K562 (cell line): Measurements from ENCODE around the gene DIS3L. TPM values are rescaled to one million over a fixed set of nuclear protein-coding genes. Genes with fewer than 3 reads are reported as not detected.

Experiments
- ATAC-seq: fragments of 200-7000 bp; cut with Tn5 transposase; 3 replicates; pipeline ENCODE4 v1.9.1; 2020; ENCODE audit warnings: moderate library complexity
- BruUV-seq: library from RNA; stranded (reverse); fragments of 400-500 nt; replicated peaks from 2 replicates; lab custom pipeline; 2021; lab: Mats Ljungman, UMichigan
- CTCF ChIA-PET: fragments of 300-600 bp; formaldehyde crosslinking; extraction: SDS; loops from one replicate; lab custom pipeline; 2021; ENCODE audit warnings: low intra/inter-chr PET ratio; lab: Yijun Ruan, JAX
- POLR2A ChIA-PET: fragments of 300-600, 350-650 bp; sonication (Branson Sonifier 250); formaldehyde crosslinking; extraction: SDS; loops from one replicate; lab custom pipeline; 2021; ENCODE audit warnings: antibody characterized with exemption, inconsistent platforms; lab: Yijun Ruan, JAX
- DNase-seq, 4 experiments: peaks; one replicate each; pipeline versions ENCODE4 v3.0.0 to v3.0.0-alpha.2; 2011 to 2018; ENCODE audit warnings: low spot score in 3 of 4, mixed read lengths in 3 of 4; ENCODE audit errors: extremely low read depth in 1 of 4
- FAIRE-seq: peaks from 2 replicates; lab custom pipeline; 2011; peaks lifted over from hg19 to GRCh38; lab: Jason Lieb, UNC
- H2AFZ ChIP-seq: 2 replicates; pipeline ENCODE4 v1.6.0; 2011; ENCODE audit warnings: low read depth, low read length, control low read depth, inconsistent platforms
- H3K27ac ChIP-seq: fragments of 200-600 bp; 3 replicates; pipeline ENCODE4 v1.8.0; 2011; ENCODE audit warnings: low read depth, mild to moderate bottlenecking, control low read depth, inconsistent platforms, low read length, moderate library complexity, mixed read lengths; ENCODE audit errors: extremely low read depth
- H3K27me3 ChIP-seq, 2 experiments: fragments of 300-600 bp in 1 of 2; 2 replicates in 1 of 2; 3 replicates in 1 of 2; pipeline versions ENCODE4 v1.6.0 to v1.8.0; 2011; ENCODE audit warnings: inconsistent platforms in 2 of 2, low read length in 2 of 2, mild to moderate bottlenecking in 1 of 2, mixed read lengths in 1 of 2, moderate library complexity in 1 of 2; ENCODE audit not compliant: control insufficient read depth in 2 of 2, insufficient read depth in 2 of 2
- H3K36me3 ChIP-seq: fragments of 300-600 bp; 3 replicates; pipeline ENCODE4 v1.8.0; 2011; ENCODE audit warnings: mild to moderate bottlenecking, low read length, inconsistent platforms; ENCODE audit not compliant: control insufficient read depth, insufficient read depth
- H3K4me1 ChIP-seq, 2 experiments: fragments of 200-600 bp in 1 of 2; replicated peaks in 1 of 2; 2 replicates in 1 of 2; 3 replicates in 1 of 2; pipeline versions ENCODE4 v1.5.1 to v1.8.0; 2011; ENCODE audit warnings: inconsistent platforms in 2 of 2, low read length in 2 of 2, mild to moderate bottlenecking in 1 of 2, mixed read lengths in 1 of 2, moderate library complexity in 1 of 2; ENCODE audit not compliant: control insufficient read depth in 2 of 2, insufficient read depth in 2 of 2
- H3K4me2 ChIP-seq: 2 replicates; pipeline ENCODE4 v1.6.1; 2011; ENCODE audit warnings: low read length, control low read depth, inconsistent platforms, mixed read lengths; ENCODE audit not compliant: insufficient read depth
- H3K4me3 ChIP-seq: fragments of 200-600 bp; sonication (generic), shearing (Covaris generic); 2 replicates; pipeline ENCODE4 v1.5.1; 2016; ENCODE audit warnings: control low read depth, inconsistent platforms
- H3K79me2 ChIP-seq: fragments of 200-600 bp; 3 replicates; pipeline ENCODE4 v1.8.0; 2011; ENCODE audit warnings: low read length, inconsistent platforms; ENCODE audit not compliant: control insufficient read depth, insufficient read depth
- H3K9ac ChIP-seq, 2 experiments: 2 replicates each; pipeline versions ENCODE4 v1.6.0 to v1.6.1; 2011; ENCODE audit warnings: low read depth in 2 of 2, low read length in 2 of 2, control low read depth in 1 of 2, inconsistent platforms in 1 of 2, mild to moderate bottlenecking in 1 of 2, mixed read lengths in 1 of 2; ENCODE audit not compliant: insufficient read depth in 1 of 2
- H3K9me1 ChIP-seq: one replicate; pipeline ENCODE4 v1.6.0; 2011; ENCODE audit warnings: inconsistent platforms, mild to moderate bottlenecking, low read length, moderate library complexity; ENCODE audit not compliant: control insufficient read depth, insufficient read depth
- H3K9me3 ChIP-seq: replicated peaks from 2 replicates; pipeline ENCODE4 v1.5.1; 2011; ENCODE audit warnings: low read depth, low read length, inconsistent platforms; ENCODE audit not compliant: control insufficient read depth, insufficient read depth
- H4K20me1 ChIP-seq: replicated peaks from 2 replicates; pipeline ENCODE4 v1.6.1; 2011; ENCODE audit warnings: low read length, inconsistent platforms, mixed read lengths; ENCODE audit not compliant: control insufficient read depth, insufficient read depth
- CHD1 ChIP-seq: fragments of 200-600 bp; sonication (generic); IDR thresholded peaks from one replicate; pipeline ENCODE4 v1.6.1; 2012; ENCODE audit warnings: mild to moderate bottlenecking, moderate library complexity, low read length, inconsistent platforms
- CTCFL ChIP-seq: IDR thresholded peaks from 2 replicates; pipeline ENCODE4 v1.6.1; 2011; ENCODE audit warnings: borderline replicate concordance, low read depth, mild to moderate bottlenecking, moderate library complexity, low read length; ENCODE audit not compliant: insufficient read depth, poor library complexity, severe bottlenecking
- DACH1 ChIP-seq: fragments of 450-650 bp; IDR thresholded peaks from 2 replicates; pipeline ENCODE4 v1.6.1; 2018; ENCODE audit not compliant: partially characterized antibody
- E2F5 ChIP-seq: sonication (generic); formaldehyde crosslinking; IDR thresholded peaks from 2 replicates; pipeline ENCODE4 v1.8.0; 2022; ENCODE audit warnings: mild to moderate bottlenecking, missing genetic modification reagents
- MBD2 ChIP-seq: sonication (generic); IDR thresholded peaks from 2 replicates; pipeline ENCODE4 v1.6.1; 2016; ENCODE audit warnings: low read depth, borderline replicate concordance
- MECOM ChIP-seq: fragments of 250-450 bp; sonication (Bioruptor Pico); IDR thresholded peaks from 2 replicates; pipeline ENCODE4 v1.8.0; 2022; ENCODE audit warnings: inconsistent platforms
- NR2C1 ChIP-seq, 2 experiments: fragments of 450-650 bp; IDR thresholded peaks; 2 replicates each; pipeline ENCODE4 v1.6.1; 2017; ENCODE audit warnings: mild to moderate bottlenecking in 2 of 2, antibody characterized with exemption in 1 of 2, inconsistent platforms in 1 of 2, missing compliant biosample characterization in 1 of 2, missing genetic modification characterization in 1 of 2
- POLR3A ChIP-seq: IDR thresholded peaks from 2 replicates; pipeline ENCODE4 v1.6.1; 2011; ENCODE audit warnings: borderline replicate concordance, mild to moderate bottlenecking, moderate library complexity; ENCODE audit not compliant: insufficient read length, insufficient read depth; ENCODE audit errors: extremely low read depth
- XRCC4 ChIP-seq: IDR thresholded peaks from one replicate; pipeline ENCODE4 v1.6.1; 2011; ENCODE audit not compliant: insufficient read depth, insufficient read length; ENCODE audit errors: extremely low read depth
- ZFP30 ChIP-seq: fragments of 250-450 bp; sonication (Bioruptor Pico); IDR thresholded peaks from 2 replicates; pipeline ENCODE4 v1.8.0; 2022; ENCODE audit warnings: moderate library complexity, mild to moderate bottlenecking, inconsistent platforms, borderline replicate concordance
- ZNF316 ChIP-seq: fragments of 450-650 bp; IDR thresholded peaks from 2 replicates; pipeline ENCODE4 v1.6.1; 2016
- ZNF561 ChIP-seq: fragments of 450-650 bp; formaldehyde crosslinking; conservative IDR thresholded peaks from 2 replicates; pipeline ENCODE4 v1.4.0; 2020; ENCODE audit warnings: mild to moderate bottlenecking, moderate library complexity
- WGBS: fragments of 100-300 bp; shearing (Covaris generic); methylation state at CpG from one replicate; pipeline ENCODE4 v1.1.6; 2016; ENCODE audit warnings: low coverage, mixed read lengths; ENCODE audit not compliant: insufficient coverage; ENCODE audit errors: missing lambda C conversion rate; 5-methylcytosine and 5-hydroxymethylcytosine counted together
- in situ Hi-C: fragments of 300-500 bp; cut with MboI; formaldehyde crosslinking; loops from 4 replicates; pipeline ENCODE4 v1.15.0; 2018; ENCODE audit warnings: inconsistent platforms, mixed read lengths
- intact Hi-C: fragments of 100-400 bp; cut with micrococcal nuclease; formaldehyde crosslinking; loops from 2 replicates; pipeline ENCODE4 v1.14.2; 2022
- polyA plus RNA-seq, 8 experiments: library from polyadenylated mRNA; depleted of rRNA in 4 of 8; stranded (reverse) in 5 of 8; unstranded in 3 of 8; fragments of >200 nt; fragmentation: Nextera tagmentation in 2 of 8; fragmentation: Illumina TruSeq in 1 of 8; extraction: Ambion mirVana in 2 of 8; extraction: Trizol in 1 of 8; gene quantifications; 2 replicates each; pipeline versions ENCODE4 v1.2.1 to v1.2.3, GENCODE V29; 2011 to 2014; ENCODE audit warnings: inconsistent platforms in 1 of 8, missing spikeins in 1 of 8
- total RNA-seq, 7 experiments: library from RNA; depleted of rRNA in 6 of 7; stranded (reverse); fragments of >200 nt in 6 of 7; fragmentation: Illumina TruSeq in 2 of 7; extraction: Trizol in 2 of 7; gene quantifications; 2 replicates each; pipeline versions ENCODE4 v1.2.1 to v1.2.3, GENCODE V29; 2011 to 2021; ENCODE audit warnings: low replicate concordance in 1 of 7

DIS3L gene
- total and polyA plus RNA-seq, 9 of the 15 experiments (the other 6 are each of a cell fraction or from before 2014, with no cell fraction given), result 5.9 to 34.6 (median 16.9) TPM

- no peak for TF ChIP-seq E2F5 (CRISPR knock-in tag)
- TF ChIP-seq MBD2, result no peak
- no peak for TF ChIP-seq DACH1
- TF ChIP-seq, all 486 proteins: peak for 0
Observed at GRCh38 chr15:66256692-66257091, 36.7 kb upstream of the DIS3L start (continued).

GRCh38 chr15:66261056-66261455 lies 32.3 kb upstream of the DIS3L start:
- ATAC-seq (no peak), FAIRE-seq (no peak), DNase-seq (no peak)
- intact Hi-C loops (no loop called here), in situ Hi-C loops (no loop called here)
- 0% methylated on average over 3 of the region's 3 CpGs for WGBS
- CTCF ChIA-PET, result interaction anchor here (0.7 kb wide), 1 partner anchor 253 kb away, joined by 3 read pairs; no protein-coding TSS in a partner anchor
- Histone ChIP-seq H3K79me2 (no peaks in the 10 kb centered on the region), H3K4me3 (no peak overlapping the region), H2AFZ (no peak overlapping the region), H3K9ac (no peak overlapping the region), H3K9me1 (no peaks in the 10 kb centered on the region), H3K36me3 (no peaks in the 10 kb centered on the region), H3K4me1 (no peaks in the 10 kb centered on the region), H3K27me3 (peaks cover 21 to 40% of the 10 kb centered on the region in 2 experiments), H3K4me2 (no peak overlapping the region), H3K27ac (no peak overlapping the region), H4K20me1 (no peaks in the 10 kb centered on the region), H3K9me3 (peaks cover 2% of the 10 kb centered on the region; the same call in 1 of the 2 replicates)
- BruUV-seq, result no TSS peak
- TF ChIP-seq XRCC4 (no peak), ZFP30 (no peak), CHD1 (no peak), POLR3A (no peak), MECOM (CRISPR knock-in tag) (no peak), CTCFL (no peak), ZNF561 (CRISPR knock-in tag) (no peak), NR2C1 (IDR thresholded peaks at IDR 0.05) (no peak), NR2C1 (tag; IDR thresholded peaks at IDR 0.05) (no peak), ZNF316 (no peak)
- POLR2A ChIA-PET, result no interaction called here
